T47D (cell line): ENCODE measurements around the gene PCK1.

ENCODE experiments used
- DNase-seq, 2 experiments: peaks; one replicate each; pipeline versions ENCODE4 v3.0.0 to v3.0.0-alpha.2; 2011 to 2012; ENCODE audit warnings: low read depth in 1 of 2, low spot score in 1 of 2
- JUND ChIP-seq: IDR thresholded peaks from 2 replicates; pipeline ENCODE4 v1.6.1; 2012; ENCODE audit warnings: low read depth
- in situ Hi-C: cut with HindIII; loops from 2 replicates; pipeline ENCODE4 v1.10.0; 2016; ENCODE audit warnings: low sequenced_read_pairs, low pct_unique_long_range_greater_than_20kb

The PCK1 gene

GRCh38 chr20:57557926-57558613 lies 2.8 kb upstream of the PCK1 start:
- in situ Hi-C loops = no loop called here
- TF ChIP-seq JUND = no peak
- no peak for DNase-seq

GRCh38 chr20:57558614-57559288 lies 2.2 kb upstream of the PCK1 start:
- TF ChIP-seq JUND = no peak
- no peak for DNase-seq
- in situ Hi-C loops = no loop called here

- DNase-seq = no peak
- no peak for TF ChIP-seq JUND
- in situ Hi-C loops = no loop called here
Measured at GRCh38 chr20:57559289-57559634, 1.6 kb upstream of the PCK1 start.

- no peak for TF ChIP-seq JUND
- in situ Hi-C loops = no loop called here
- no peak for DNase-seq
Measured at GRCh38 chr20:57559658-57560553, 1.0 kb upstream of the PCK1 start.

GRCh38 chr20:57561356-57562279 lies 708 bp downstream of the PCK1 start:
- in situ Hi-C loops = no loop called here
- no peak for DNase-seq
- no peak for TF ChIP-seq JUND

GRCh38 chr20:57562541-57563465 lies 1.9 kb downstream of the PCK1 start:
- in situ Hi-C loops = no loop called here

GRCh38 chr20:57563522-57563921 lies 2.6 kb downstream of the PCK1 start:
- TF ChIP-seq JUND = no peak
- DNase-seq = no peak
- in situ Hi-C loops = no loop called here

More at GRCh38 chr20:57562541-57563465, 1.9 kb downstream of the PCK1 start:
- no peak for TF ChIP-seq JUND
- DNase-seq = no peak

GRCh38 chr20:57564180-57564802 lies 3.4 kb downstream of the PCK1 start:
- in situ Hi-C loops = no loop called here

GRCh38 chr20:57564951-57565642 lies 4.2 kb downstream of the PCK1 start:
- no peak for DNase-seq
- no peak for TF ChIP-seq JUND
- in situ Hi-C loops = no loop called here

More at GRCh38 chr20:57564180-57564802, 3.4 kb downstream of the PCK1 start:
- TF ChIP-seq JUND = no peak
- DNase-seq = no peak

- TF ChIP-seq JUND = no peak
- in situ Hi-C loops = no loop called here
- no peak for DNase-seq
Measured at GRCh38 chr20:57566399-57566798, 5.5 kb downstream of the PCK1 start.
